DMS153 treated with DMSO at 0.1 percent for 48 hours (cell line): Measurements from ENCODE around the gene TGFB1.
"Not testable (repeated sequence)": the region's sequence is repeated elsewhere in the genome, so short reads cannot be mapped to it uniquely, and the experiment has no call there.

Experiments used
- DNase-seq: peaks from one replicate; lab custom pipeline; 2025; ENCODE audit not compliant: unreplicated experiment; lab: John Stamatoyannopoulos, UW

Gene TGFB1

GRCh38 chr19:41304706-41305483 is 48.8 kb downstream of the TGFB1 start:
- no peak for DNase-seq

GRCh38 chr19:41303954-41304353 is 49.8 kb downstream of the TGFB1 start:
- DNase-seq: no peak

GRCh38 chr19:41302624-41303351 is 50.9 kb downstream of the TGFB1 start:
- no peak for DNase-seq

- no peak for DNase-seq
Measured at GRCh38 chr19:41300555-41300954, 53.2 kb downstream of the TGFB1 start.

GRCh38 chr19:41299755-41300089 is 54.0 kb downstream of the TGFB1 start:
- DNase-seq: no peak

GRCh38 chr19:41299046-41299754 is 54.5 kb downstream of the TGFB1 start:
- no peak for DNase-seq

GRCh38 chr19:41298348-41298964 is 55.3 kb downstream of the TGFB1 start:
- no peak for DNase-seq

GRCh38 chr19:41297628-41298347 is 55.9 kb downstream of the TGFB1 start:
- no peak for DNase-seq

GRCh38 chr19:41296433-41296871 is 57.3 kb downstream of the TGFB1 start:
- no peak for DNase-seq

- DNase-seq: no peak
Measured at GRCh38 chr19:41295499-41295898, 58.2 kb downstream of the TGFB1 start.

- no peak for DNase-seq
Measured at GRCh38 chr19:41294393-41294792, 59.3 kb downstream of the TGFB1 start.

- not testable (repeated sequence) for DNase-seq
Measured at GRCh38 chr19:41289814-41290213, 63.9 kb downstream of the TGFB1 start.

GRCh38 chr19:41288673-41289530 is 64.8 kb downstream of the TGFB1 start:
- DNase-seq: no peak
